Stimulated activated CD8-positive, alpha-beta memory T cell treated with anti-CD3 and anti-CD28 coated beads, Interleukin-15, amount 100 ng/mL, for 24 hours (primary cell): Measurements from ENCODE around the gene SYTL1.

Experiments
- DNase-seq: peaks from one replicate; pipeline ENCODE4 v3.0.0-alpha.2; 2020; ENCODE audit warnings: low read depth

SYTL1 gene

GRCh38 chr1:27348861-27349783, 7.3 kb downstream of the SYTL1 start:
- no peak for DNase-seq

- no peak for DNase-seq
Observed at GRCh38 chr1:27349784-27350662, 8.2 kb downstream of the SYTL1 start.

GRCh38 chr1:27350663-27351540, 9.1 kb downstream of the SYTL1 start:
- no peak for DNase-seq

- no peak for DNase-seq
Observed at GRCh38 chr1:27351541-27352107, 9.8 kb downstream of the SYTL1 start.

GRCh38 chr1:27353166-27353565, 11.3 kb downstream of the SYTL1 start:
- DNase-seq = no peak

- DNase-seq = no peak
Observed at GRCh38 chr1:27353629-27354028, 11.8 kb downstream of the SYTL1 start.

GRCh38 chr1:27355683-27356082, 13.9 kb downstream of the SYTL1 start:
- DNase-seq = no peak

GRCh38 chr1:27356277-27356618, 14.4 kb downstream of the SYTL1 start:
- DNase-seq = no peak

GRCh38 chr1:27356619-27357280, 14.9 kb downstream of the SYTL1 start:
- no peak for DNase-seq

- DNase-seq = peak; percentile 74
Observed at GRCh38 chr1:27357281-27358037, 15.6 kb downstream of the SYTL1 start.

- DNase-seq = no peak
Observed at GRCh38 chr1:27358038-27358927, 16.5 kb downstream of the SYTL1 start.

GRCh38 chr1:27358928-27359313, 17.1 kb downstream of the SYTL1 start:
- DNase-seq = no peak

GRCh38 chr1:27359822-27360158, 18.0 kb downstream of the SYTL1 start:
- DNase-seq = no peak

GRCh38 chr1:27360159-27361043, 18.6 kb downstream of the SYTL1 start:
- no peak for DNase-seq

- DNase-seq = no peak
Observed at GRCh38 chr1:27361044-27361402, 19.2 kb downstream of the SYTL1 start.

GRCh38 chr1:27361553-27361952, 19.7 kb downstream of the SYTL1 start:
- DNase-seq = no peak

GRCh38 chr1:27363766-27364695, 22.2 kb downstream of the SYTL1 start:
- DNase-seq = no peak
